ENCODE results near the gene LINS1. TPM values are rescaled to one million over a fixed set of nuclear protein-coding genes. Genes with fewer than 3 reads are reported as not detected.

LINS1 gene
- total and polyA plus RNA-seq, 2 experiments from 2014 or later = 9.6 to 13.6 TPM

GRCh38 chr15:100569391-100569790, 32.6 kb downstream of the LINS1 start:
- Histone ChIP-seq H3K4me3 (no peak overlapping the region), H3K9ac (no peak overlapping the region), H3K36me3 (ENCODE audit: low read depth) (peaks cover 5% of the 10 kb centered on the region; the same call in 1 of the 2 replicates), H2AFZ (no peak overlapping the region), H3K9me3 (ENCODE audit: low read depth) (no peaks in the 10 kb centered on the region), H4K20me1 (ENCODE audit: insufficient read depth) (no peaks in the 10 kb centered on the region), H3K79me2 (ENCODE audit: insufficient read depth) (no peaks in the 10 kb centered on the region), H3K4me2 (ENCODE audit: unreplicated experiment) (no peak overlapping the region), H3K9me2 (ENCODE audit: insufficient read depth) (no peaks in the 10 kb centered on the region), H3K27ac (no peak overlapping the region), H3K4me1 (ENCODE audit: insufficient read depth) (no peaks in the 10 kb centered on the region), H3F3A (ENCODE audit: insufficient read depth) (no peaks in the 10 kb centered on the region), H3K27me3 (replicated peaks; ENCODE audit: insufficient read depth) (no peaks in the 10 kb centered on the region)
- no peak for TF ChIP-seq EZH2 (IDR thresholded peaks at IDR 0.05; ENCODE audit: insufficient read depth, poor library complexity, severe bottlenecking)
- no peak for TF ChIP-seq EZH2phosphoT487 (IDR thresholded peaks at IDR 0.05; ENCODE audit: insufficient read depth, low read depth)
- WGBS, 2 experiments (ENCODE audit: low coverage in 1 of 2, low lambda C conversion rate in 2 of 2, missing lambda C conversion rate in 2 of 2) = 91 to 94% methylated on average over 8 of the region's 8 CpGs
- in situ Hi-C loops (cut with MboI) = no loop called here
- DNase-seq = no peak

- Histone ChIP-seq H3K9me2 (ENCODE audit: insufficient read depth) (no peaks in the 10 kb centered on the region), H3K9me3 (ENCODE audit: low read depth) (no peaks in the 10 kb centered on the region), H3K36me3 (ENCODE audit: low read depth) (no peaks in the 10 kb centered on the region; the same call in 1 of the 2 replicates), H3K27me3 (replicated peaks; ENCODE audit: insufficient read depth) (no peaks in the 10 kb centered on the region), H4K20me1 (ENCODE audit: insufficient read depth) (no peaks in the 10 kb centered on the region), H3K79me2 (ENCODE audit: insufficient read depth) (no peaks in the 10 kb centered on the region), H3K4me1 (ENCODE audit: insufficient read depth) (no peaks in the 10 kb centered on the region), H3K4me2 (ENCODE audit: unreplicated experiment) (no peak overlapping the region), H3F3A (ENCODE audit: insufficient read depth) (no peaks in the 10 kb centered on the region), H2AFZ (no peak overlapping the region), H3K4me3 (no peak overlapping the region), H3K27ac (no peak overlapping the region), H3K9ac (no peak overlapping the region)
- no peak for TF ChIP-seq EZH2phosphoT487 (IDR thresholded peaks at IDR 0.05; ENCODE audit: insufficient read depth, low read depth)
- no peak for TF ChIP-seq EZH2 (IDR thresholded peaks at IDR 0.05; ENCODE audit: insufficient read depth, poor library complexity, severe bottlenecking)
- DNase-seq = no peak
- WGBS, 2 experiments (ENCODE audit: low coverage in 1 of 2, low lambda C conversion rate in 2 of 2, missing lambda C conversion rate in 2 of 2) = 97 to 98% methylated on average over 6 of the region's 6 CpGs
- in situ Hi-C loops (cut with MboI) = no loop called here
These were observed 34.9 kb downstream of the LINS1 start for GRCh38 chr15:100566850-100567628.

- DNase-seq = no peak
- no peaks in the 10 kb centered on the region for H3F3A ChIP-seq (ENCODE audit: insufficient read depth)
- no peaks in the 10 kb centered on the region for H3K4me1 ChIP-seq (ENCODE audit: insufficient read depth)
- H3K4me3 ChIP-seq = no peak overlapping the region
- no peak for TF ChIP-seq EZH2 (IDR thresholded peaks at IDR 0.05; ENCODE audit: insufficient read depth, poor library complexity, severe bottlenecking)
- H3K9me3 ChIP-seq (ENCODE audit: low read depth) = no peaks in the 10 kb centered on the region
- H2AFZ ChIP-seq = no peak overlapping the region
- no peaks in the 10 kb centered on the region for H3K79me2 ChIP-seq (ENCODE audit: insufficient read depth)
- in situ Hi-C loops (cut with MboI) = no loop called here
- no peaks in the 10 kb centered on the region for H4K20me1 ChIP-seq (ENCODE audit: insufficient read depth)
- H3K27me3 ChIP-seq (replicated peaks; ENCODE audit: insufficient read depth) = no peaks in the 10 kb centered on the region
- H3K9ac ChIP-seq = no peak overlapping the region
- H3K36me3 ChIP-seq (ENCODE audit: low read depth) = no peaks in the 10 kb centered on the region
- H3K27ac ChIP-seq = no peak overlapping the region
- no peaks in the 10 kb centered on the region for H3K9me2 ChIP-seq (ENCODE audit: insufficient read depth)
- WGBS, 2 experiments (ENCODE audit: low coverage in 1 of 2, low lambda C conversion rate in 2 of 2, missing lambda C conversion rate in 2 of 2) = 69 to 72% methylated on average over 3 of the region's 3 CpGs
- H3K4me2 ChIP-seq (ENCODE audit: unreplicated experiment) = no peak overlapping the region
These were observed 36.4 kb downstream of the LINS1 start for GRCh38 chr15:100565591-100565990.

DNA sequence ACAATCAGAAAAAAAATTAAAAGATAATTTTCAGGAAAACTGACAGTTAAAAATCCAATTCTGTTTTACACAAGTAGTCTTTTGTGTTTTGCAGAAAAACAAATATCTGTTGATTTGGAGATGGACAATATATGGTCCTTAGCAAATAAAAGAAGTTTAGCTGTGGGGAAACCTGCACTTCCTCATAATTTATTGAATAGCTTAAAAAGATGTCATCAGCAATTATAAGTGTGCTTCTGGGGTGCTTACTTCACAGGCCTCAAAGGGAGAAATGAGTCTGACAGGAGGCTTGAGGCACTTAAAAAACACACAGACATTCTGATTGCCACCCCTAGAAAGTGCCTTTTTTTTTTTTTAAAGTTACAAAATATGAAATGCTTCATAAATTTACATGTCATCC, 41.7 kb downstream of the LINS1 start:
- no peaks in the 10 kb centered on the region for H3K9me3 ChIP-seq (ENCODE audit: low read depth)
- no peaks in the 10 kb centered on the region for H3K9me2 ChIP-seq (ENCODE audit: insufficient read depth)
- H4K20me1 ChIP-seq (ENCODE audit: insufficient read depth) = no peaks in the 10 kb centered on the region
- H3K36me3 ChIP-seq (ENCODE audit: low read depth) = no peaks in the 10 kb centered on the region
- H3K4me3 ChIP-seq = no peak overlapping the region
- no peaks in the 10 kb centered on the region for H3K79me2 ChIP-seq (ENCODE audit: insufficient read depth)
- H3F3A ChIP-seq (ENCODE audit: insufficient read depth) = no peaks in the 10 kb centered on the region
- TF ChIP-seq EZH2 (IDR thresholded peaks at IDR 0.05; ENCODE audit: insufficient read depth, poor library complexity, severe bottlenecking) = no peak
- no peak for TF ChIP-seq EZH2phosphoT487 (IDR thresholded peaks at IDR 0.05; ENCODE audit: insufficient read depth, low read depth)
- no peak for DNase-seq
- no peaks in the 10 kb centered on the region; the same call in 1 of the 2 replicates for H3K4me1 ChIP-seq (ENCODE audit: insufficient read depth)
- no peaks in the 10 kb centered on the region for H3K27me3 ChIP-seq (replicated peaks; ENCODE audit: insufficient read depth)
- no peak overlapping the region for H3K4me2 ChIP-seq (ENCODE audit: unreplicated experiment)
- H3K9ac ChIP-seq = no peak overlapping the region
- no peak overlapping the region for H3K27ac ChIP-seq
- in situ Hi-C loops (cut with MboI) = no loop called here
- H2AFZ ChIP-seq = no peak overlapping the region
